Panc1 (cell line): ENCODE results near the gene CACNA1C.

Source experiments
- CTCF ChIP-seq: fragments of 450-650 bp; IDR thresholded peaks from 2 replicates; pipeline ENCODE4 v1.5.1; 2017; ENCODE audit warnings: mild to moderate bottlenecking
- POLR2AphosphoS5 ChIP-seq: IDR thresholded peaks from 2 replicates; pipeline ENCODE4 v1.6.1; 2012; ENCODE audit warnings: mild to moderate bottlenecking, low read depth, low read length, moderate library complexity
- REST ChIP-seq, 2 experiments: IDR thresholded peaks; 2 replicates each; pipeline ENCODE4 v1.6.1; 2011 to 2012; ENCODE audit warnings: low read depth in 2 of 2, control low read depth in 1 of 2, low read length in 1 of 2, mild to moderate bottlenecking in 1 of 2, moderate library complexity in 1 of 2; ENCODE audit not compliant: insufficient read depth in 1 of 2
- SIN3A ChIP-seq: IDR thresholded peaks from 2 replicates; pipeline ENCODE4 v1.6.1; 2012; ENCODE audit warnings: low read depth, mild to moderate bottlenecking, low read length, moderate library complexity, borderline replicate concordance; ENCODE audit not compliant: insufficient read depth
- TCF7L2 ChIP-seq: IDR thresholded peaks from 2 replicates; pipeline ENCODE4 v1.6.1; 2011; ENCODE audit warnings: mild to moderate bottlenecking, low read depth, low read length, inconsistent platforms

GRCh38 chr12:2314492-2314891 lies 261.7 kb downstream of the CACNA1C start:
- TF ChIP-seq REST (IDR thresholded peaks at IDR 0.05; ENCODE audit: insufficient read depth in 1 of 2, low read depth in 2 of 2, low read length in 1 of 2), result no peak
- no peak for TF ChIP-seq CTCF
- TF ChIP-seq POLR2AphosphoS5, result no peak
- no peak for TF ChIP-seq SIN3A
- no peak for TF ChIP-seq TCF7L2
